HG03097 (cell line): ENCODE results near the gene GPR146.
"Not testable (repeated sequence)": the region's sequence is repeated elsewhere in the genome, so short reads cannot be mapped to it uniquely, and the experiment has no call there.

ENCODE experiments used
- ATAC-seq: cut with Tn5 transposase; IDR thresholded peaks from one replicate; pipeline ENCODE4 v1.9.1; 2021; ENCODE audit not compliant: unreplicated experiment, low FRiP score

Gene GPR146

GRCh38 chr7:1073142-1073977 is 29.0 kb downstream of the GPR146 start:
- no peak for ATAC-seq

GRCh38 chr7:1074018-1074417 is 29.7 kb downstream of the GPR146 start:
- ATAC-seq, result not testable (repeated sequence)

GRCh38 chr7:1074593-1075431 is 30.5 kb downstream of the GPR146 start:
- ATAC-seq, result no peak

GRCh38 chr7:1076184-1077072 is 32.1 kb downstream of the GPR146 start:
- ATAC-seq, result no peak

- ATAC-seq, result no peak
These were observed 34.2 kb downstream of the GPR146 start for GRCh38 chr7:1078519-1078918.

GRCh38 chr7:1078985-1079384 is 34.6 kb downstream of the GPR146 start:
- no peak for ATAC-seq

GRCh38 chr7:1079546-1079945 is 35.2 kb downstream of the GPR146 start:
- ATAC-seq, result no peak

- no peak for ATAC-seq
These were observed 36.0 kb downstream of the GPR146 start for GRCh38 chr7:1080252-1080920.

GRCh38 chr7:1080921-1081255 is 36.5 kb downstream of the GPR146 start:
- ATAC-seq, result no peak

- no peak for ATAC-seq
These were observed 37.0 kb downstream of the GPR146 start for GRCh38 chr7:1081336-1081735.

GRCh38 chr7:1081931-1082401 is 37.6 kb downstream of the GPR146 start:
- no peak for ATAC-seq

- no peak for ATAC-seq
These were observed 39.6 kb downstream of the GPR146 start for GRCh38 chr7:1083729-1084657.

GRCh38 chr7:1085266-1085665 is 40.9 kb downstream of the GPR146 start:
- no peak for ATAC-seq

GRCh38 chr7:1085910-1086421 is 41.6 kb downstream of the GPR146 start:
- no peak for ATAC-seq

GRCh38 chr7:1086588-1087464 is 42.5 kb downstream of the GPR146 start:
- peak; percentile 62 for ATAC-seq

- ATAC-seq, result no peak
These were observed 43.1 kb downstream of the GPR146 start for GRCh38 chr7:1087465-1087814.

GRCh38 chr7:1087952-1088920 is 43.9 kb downstream of the GPR146 start, which contains the start of gene GPER1:
Gene GPER1 (plus strand): TSS chr7:1088113. CDS start chr7:1091729, 3,616 bp downstream.
- no peak for ATAC-seq
